Glomerular visceral epithelial cell (primary cell): ENCODE data around the gene RUNX2.
"Not testable (repeated sequence)": the region's sequence is repeated elsewhere in the genome, so short reads cannot be mapped to it uniquely, and the experiment has no call there.

Experiments used
- DNase-seq: peaks from one replicate; pipeline ENCODE4 v3.0.0-alpha.2; 2016; ENCODE audit errors: extremely low spot score

The RUNX2 gene

DNA sequence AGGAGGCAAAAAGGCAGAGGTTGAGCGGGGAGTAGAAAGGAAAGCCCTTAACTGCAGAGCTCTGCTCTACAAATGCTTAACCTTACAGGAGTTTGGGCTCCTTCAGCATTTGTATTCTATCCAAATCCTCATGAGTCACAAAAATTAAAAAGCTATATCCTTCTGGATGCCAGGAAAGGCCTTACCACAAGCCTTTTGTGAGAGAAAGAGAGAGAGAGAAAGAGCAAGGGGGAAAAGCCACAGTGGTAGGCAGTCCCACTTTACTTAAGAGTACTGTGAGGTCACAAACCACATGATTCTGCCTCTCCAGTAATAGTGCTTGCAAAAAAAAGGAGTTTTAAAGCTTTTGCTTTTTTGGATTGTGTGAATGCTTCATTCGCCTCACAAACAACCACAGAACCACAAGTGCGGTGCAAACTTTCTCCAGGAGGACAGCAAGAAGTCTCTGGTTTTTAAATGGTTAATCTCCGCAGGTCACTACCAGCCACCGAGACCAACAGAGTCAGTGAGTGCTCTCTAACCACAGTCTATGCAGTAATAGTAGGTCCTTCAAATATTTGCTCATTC is at the start of gene RUNX2:
Gene RUNX2 (plus strand): TSS at position 375 of the 567 bp plus-strand sequence. CDS start 397 bp downstream, outside the sequence.
- peak; percentile 81 for DNase-seq

DNA sequence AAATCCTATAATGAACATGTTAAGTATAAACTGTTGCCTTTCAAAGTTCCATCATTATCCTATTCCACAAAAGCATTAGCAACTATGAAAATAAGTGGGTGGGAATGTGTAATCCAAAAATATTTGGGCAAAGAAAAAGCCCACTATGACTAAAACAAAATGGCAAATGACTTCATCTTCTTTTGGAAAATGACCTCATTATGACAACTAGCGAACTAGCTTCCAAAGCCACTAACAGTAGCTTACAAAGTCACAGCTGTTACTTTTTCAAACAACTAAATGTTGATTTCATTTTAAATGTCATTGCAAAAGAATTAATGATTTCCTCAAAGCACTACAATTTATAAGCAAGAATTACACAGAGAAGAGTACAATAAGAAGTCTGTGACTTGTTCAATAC is 49.8 kb upstream of the RUNX2 start:
- DNase-seq = no peak

DNA sequence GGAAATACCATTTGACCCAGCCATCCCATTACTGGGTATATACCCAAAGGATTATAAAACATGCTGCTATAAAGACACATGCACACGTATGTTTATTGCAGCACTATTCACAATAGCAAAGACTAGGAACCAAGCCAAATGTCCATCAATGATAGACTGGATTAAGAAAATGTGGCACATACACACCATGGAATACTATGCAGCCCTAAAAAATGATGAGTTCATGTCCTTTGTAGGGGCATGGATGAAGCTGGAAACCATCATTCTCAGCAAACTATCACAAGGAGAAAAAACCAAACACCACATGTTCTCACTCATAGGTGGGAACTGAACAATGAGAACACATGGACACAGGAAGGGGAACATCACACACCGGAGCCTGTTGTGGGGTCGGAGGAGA is 41.4 kb upstream of the RUNX2 start:
- not testable (repeated sequence) for DNase-seq

DNA sequence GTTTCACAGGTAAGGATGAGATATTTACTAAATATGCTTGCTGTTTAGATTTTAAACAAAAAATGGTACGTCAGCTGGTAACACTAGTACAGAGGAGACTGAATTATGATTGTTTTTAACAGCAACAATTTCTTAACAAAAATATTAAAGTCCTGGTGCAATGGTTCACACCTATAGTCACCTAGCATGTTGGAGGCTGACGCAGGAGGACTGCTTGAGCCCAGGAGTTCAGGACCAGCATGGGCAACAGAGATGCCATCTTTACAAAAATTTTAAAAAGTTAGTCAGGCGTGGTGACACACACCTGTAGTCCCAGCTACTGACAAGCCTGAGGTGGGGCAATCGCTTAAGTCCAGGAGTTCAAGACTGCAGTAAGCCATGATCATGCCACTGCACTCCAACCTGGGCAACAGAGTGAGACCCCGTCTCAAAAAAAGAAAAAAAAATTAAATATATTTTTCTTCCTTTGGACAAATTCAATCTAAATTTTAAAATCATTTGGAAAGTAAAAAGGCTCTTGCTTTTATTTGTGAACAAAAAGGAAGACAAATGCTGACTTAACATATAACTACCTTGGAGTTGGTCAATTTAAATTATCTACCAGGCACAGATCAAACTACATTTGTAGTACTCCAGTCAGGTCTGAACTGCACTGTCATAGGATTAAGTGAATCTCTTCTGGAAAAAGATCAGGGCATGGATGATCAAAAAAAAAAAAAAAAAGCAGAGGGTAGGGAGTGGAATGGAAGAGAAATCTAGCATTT is 38.2 kb upstream of the RUNX2 start:
- no peak for DNase-seq

DNA sequence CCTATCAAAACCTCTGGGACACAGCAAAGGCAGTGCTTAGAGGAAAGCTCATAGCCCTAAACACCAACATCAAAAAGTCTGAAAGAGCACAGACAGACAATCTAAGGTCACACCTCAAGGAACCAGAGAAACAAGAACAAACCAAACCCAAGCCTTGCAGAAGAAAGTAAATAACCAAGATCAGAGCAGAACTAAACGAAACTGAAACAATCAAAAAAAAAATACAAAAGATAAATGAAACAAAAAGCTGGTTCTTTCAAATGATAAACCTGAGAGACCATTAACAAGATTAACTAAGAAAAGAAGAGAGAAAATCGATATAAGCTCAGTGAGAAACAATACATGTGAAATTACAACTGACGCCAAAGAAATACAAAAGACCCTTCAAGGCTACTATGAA is 34.8 kb upstream of the RUNX2 start:
- no peak for DNase-seq

DNA sequence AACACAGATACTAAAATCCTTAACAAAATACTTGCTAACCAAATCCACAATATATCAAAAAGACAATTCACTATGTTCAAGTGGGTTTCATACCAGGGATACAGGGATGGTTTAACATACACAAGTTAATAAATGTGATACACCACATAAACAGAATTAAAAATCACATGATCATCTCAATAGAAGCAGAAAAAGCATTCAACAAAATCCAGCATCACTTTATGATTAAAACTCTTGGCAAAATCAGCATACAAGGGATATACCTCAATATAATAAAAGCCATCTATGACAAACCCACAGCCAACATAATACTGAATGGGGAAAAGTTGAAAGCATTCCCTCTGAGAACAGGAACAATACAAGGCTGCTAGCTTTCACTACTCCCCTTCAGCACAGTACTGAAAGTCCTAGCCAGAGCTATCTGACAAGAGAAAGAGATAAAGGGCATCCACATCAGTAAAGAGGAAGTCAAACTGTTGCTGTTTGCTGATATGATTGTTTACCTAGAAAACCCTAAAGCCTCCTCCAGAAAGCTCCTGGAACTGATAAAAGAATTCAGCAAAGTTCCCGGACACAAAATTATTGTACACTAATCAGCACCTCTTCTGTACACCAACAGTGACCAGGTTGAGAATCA is 33.9 kb upstream of the RUNX2 start:
- not testable (repeated sequence) for DNase-seq

DNA sequence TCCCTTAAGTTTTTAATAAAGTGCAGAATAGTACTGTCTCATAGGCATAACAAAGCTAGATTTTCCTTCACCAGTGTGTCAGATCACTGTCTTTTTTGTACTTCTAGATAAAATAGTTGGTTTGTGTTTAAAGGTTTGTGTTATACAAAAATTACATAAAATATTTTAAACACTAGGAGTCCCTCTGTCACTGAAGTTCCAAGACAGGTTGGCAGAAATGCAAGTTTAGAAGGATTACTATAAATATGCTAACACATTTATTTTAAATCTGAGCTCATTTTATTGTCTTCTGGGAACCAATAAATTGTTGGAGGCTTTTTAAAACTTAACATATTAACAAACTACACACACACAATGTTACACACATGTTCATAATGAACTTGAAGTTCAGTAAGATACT is 30.8 kb upstream of the RUNX2 start:
- no peak for DNase-seq

DNA sequence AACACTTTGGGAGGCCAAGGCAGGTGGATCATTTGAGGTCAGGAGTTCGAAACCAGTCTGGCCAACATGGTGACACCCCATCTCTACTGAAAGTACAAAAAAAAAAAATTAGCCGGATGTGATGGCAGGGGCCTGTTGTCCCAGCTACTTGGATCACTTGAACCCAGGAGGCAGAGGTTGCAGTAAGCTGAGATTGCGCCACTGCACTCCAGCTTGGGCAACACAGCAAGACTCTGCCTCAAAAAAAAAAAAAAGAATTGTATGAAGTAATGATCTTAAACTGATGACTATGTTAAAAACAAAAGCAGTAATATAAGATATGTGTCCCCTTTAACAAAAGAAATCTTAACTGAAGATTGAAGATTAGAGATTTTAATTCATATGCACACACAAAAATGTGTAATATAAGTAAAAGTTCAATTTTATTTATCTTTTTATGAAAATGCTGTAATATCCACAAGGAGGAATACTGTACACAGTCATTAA is 29.0 kb upstream of the RUNX2 start:
- no peak for DNase-seq

DNA sequence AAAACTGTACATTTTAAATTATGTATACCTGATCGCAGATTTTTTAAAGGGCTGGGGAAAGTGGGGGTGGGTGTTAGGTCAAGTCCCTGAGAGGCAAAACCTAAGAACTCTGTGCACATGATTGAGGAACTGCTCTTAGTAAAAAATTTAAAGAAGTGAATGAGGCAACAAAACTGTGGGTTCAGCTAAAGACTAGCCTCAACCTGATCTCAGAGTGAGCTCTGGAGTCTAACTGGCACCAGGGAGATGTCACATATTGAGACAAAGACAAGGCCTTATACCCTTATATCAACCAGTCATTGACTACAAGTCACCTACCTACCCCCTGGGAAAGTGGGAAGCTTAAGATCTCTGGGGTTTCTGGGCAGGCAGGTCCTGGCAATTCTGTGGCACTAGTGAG is 27.4 kb upstream of the RUNX2 start:
- no peak for DNase-seq

DNA sequence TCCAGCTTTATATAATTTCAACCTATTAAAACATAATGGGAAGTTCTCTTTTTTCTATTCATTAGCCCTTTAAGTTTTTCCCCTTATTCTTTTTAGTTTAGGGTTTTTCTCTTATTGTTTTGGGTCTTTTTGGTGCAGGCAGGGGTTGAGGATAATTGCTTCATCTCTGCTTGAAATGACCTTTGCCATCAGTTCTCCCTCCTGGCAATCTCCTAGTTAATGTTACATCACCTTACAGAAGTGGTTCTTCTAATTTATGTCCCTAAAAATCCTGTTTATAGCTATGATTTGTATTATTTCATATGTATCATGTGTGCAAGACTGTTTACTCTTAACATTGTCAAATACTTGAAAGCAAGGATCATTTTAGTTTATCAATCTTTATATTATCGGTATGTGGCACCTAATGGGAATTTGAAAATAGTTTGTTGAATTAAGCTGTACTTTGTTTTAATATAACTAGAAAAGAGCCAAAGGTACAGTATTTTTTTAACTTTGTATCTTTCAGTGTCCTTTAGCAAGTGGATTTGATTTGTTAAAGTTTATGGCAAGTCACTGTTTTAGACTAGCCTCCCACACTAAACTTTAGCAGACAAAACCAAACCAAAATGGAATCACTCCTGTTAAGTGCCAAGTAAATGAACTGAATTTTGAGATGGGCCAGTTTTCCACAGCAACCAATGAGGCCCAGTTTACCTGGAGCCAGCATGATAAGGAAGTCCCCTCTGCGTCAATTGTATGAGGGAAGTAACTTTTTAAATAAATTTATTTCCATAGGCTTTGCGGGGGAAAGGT is 26.6 kb upstream of the RUNX2 start:
- DNase-seq = no peak

DNA sequence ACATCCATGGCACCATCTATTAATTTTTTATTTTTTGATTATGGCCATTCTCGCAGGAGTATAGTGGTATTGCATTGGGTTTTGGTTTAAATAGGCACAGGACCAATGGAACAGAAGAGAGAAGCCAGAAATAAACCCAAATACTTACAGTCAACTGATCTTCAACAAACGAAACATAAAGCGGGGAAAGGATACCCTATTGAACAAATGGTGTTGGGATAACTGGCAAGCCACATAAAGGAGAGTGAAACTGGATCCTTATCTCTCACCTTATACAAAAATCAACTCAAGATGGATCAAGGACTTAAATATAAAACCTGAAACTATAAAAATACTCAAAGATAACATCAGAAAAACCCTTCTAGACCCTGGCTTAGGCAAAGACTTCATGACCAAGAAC is 25.3 kb upstream of the RUNX2 start:
- no peak for DNase-seq

DNA sequence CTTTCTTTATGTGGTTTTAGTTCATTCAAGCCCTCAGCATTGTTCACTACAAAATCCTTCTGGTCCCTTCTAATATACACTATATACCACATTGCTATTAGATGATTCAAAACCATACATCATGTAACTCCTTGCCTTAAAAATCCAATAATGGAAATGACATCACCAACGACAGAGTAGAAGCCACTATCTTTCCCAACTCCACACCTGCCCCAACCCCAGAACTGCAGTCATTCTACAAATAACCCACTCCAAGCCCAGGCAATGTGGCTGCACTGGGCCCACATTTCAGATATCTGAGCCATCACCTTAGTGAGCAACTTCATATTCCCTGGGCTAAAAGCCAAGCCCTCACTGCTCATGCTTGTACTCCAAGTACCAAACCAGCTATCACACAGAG is 22.6 kb upstream of the RUNX2 start:
- DNase-seq = no peak

DNA sequence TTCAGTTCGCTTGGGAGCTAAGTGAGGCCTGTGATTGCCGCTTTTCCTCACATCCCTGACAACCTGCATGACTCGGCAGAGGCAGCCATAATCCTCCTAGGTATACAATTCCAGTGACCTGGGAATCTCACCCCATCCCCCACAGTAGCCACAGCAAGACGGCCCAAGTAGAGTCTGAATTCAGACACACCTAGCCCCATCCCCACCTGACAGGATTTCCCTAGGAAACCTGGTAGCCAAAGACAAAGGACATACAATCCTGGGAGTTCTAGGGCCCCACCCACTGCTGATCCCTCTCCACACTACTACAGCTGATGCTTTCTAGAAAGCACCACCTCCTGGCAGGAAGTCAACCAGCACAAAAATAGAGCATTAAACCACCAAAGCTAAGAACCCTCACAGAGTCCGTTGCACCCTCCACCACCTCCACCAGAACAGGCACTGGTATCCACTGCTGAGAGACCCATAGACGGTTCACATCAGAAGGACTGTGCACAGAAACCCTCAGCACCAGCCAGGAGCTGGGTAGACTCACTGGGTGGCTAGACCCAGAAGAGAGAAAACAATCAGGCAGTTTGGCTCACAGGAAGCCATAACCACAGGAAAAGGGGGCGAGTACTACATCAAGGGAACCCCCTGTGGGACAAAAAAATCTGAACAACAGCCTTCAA is 17.9 kb upstream of the RUNX2 start:
- DNase-seq = no peak

DNA sequence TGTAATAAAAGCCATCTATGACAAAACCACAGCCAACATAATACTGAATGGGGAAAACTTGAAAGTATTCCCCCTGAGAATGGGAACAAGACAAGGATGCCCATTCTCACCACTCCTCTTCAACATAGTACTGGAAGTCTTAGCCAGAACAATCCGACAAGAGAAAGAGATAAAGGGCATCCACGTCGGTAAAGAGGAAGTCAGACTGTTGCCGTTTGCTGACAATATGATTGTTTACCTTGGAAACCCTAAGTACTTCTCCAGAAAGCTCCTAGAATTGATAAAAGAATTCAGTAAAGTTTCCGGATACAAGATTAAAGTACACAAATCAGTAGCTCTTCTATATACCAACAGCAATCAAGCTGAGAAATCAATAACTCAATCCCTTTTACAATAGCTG is 14.0 kb upstream of the RUNX2 start:
- DNase-seq = no peak

DNA sequence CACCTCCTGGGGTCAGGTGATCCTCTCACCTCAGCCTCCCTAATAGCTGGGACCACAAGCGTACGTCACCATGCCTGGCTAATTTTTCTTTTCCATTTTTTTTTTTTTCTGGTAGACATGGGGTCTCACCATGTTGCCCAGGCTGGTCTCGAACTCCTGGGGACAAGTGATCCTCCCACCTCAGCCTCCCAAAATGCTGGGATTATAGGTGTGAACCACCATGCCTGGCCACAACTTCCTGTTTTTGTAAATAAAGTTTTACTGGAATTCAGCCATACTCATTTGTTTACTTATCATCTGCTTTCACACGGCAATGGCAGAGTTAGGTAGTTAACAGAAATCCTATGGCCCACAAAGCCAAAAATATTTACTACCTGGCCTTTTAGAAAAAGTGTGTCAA is 7.8 kb upstream of the RUNX2 start:
- no peak for DNase-seq

DNA sequence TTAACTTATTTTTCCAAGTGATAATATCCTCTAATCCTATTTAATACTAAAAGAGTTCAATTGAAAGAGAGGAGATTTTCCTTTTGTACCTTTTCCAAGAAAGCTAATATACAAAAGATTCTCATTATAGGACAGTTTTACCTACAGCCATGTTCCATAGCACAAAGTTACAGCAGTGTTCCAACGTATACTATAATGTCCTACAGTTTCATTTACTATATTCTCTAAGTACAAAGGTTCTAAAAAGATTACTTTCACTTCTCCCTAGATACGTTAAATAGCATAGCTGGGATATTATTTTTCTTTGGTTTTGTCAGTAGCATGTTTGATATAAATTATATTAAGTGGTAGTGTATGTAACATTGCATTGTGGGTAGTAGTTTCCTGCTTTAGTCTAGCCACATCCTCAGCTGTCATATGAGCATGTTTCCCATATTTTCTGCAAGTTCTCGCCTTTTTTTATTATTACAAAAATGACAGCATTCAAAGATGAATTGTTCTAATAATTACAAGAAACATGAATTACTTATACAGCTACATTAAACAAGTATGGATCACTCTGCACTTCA is 4.4 kb upstream of the RUNX2 start:
- DNase-seq = no peak

DNA sequence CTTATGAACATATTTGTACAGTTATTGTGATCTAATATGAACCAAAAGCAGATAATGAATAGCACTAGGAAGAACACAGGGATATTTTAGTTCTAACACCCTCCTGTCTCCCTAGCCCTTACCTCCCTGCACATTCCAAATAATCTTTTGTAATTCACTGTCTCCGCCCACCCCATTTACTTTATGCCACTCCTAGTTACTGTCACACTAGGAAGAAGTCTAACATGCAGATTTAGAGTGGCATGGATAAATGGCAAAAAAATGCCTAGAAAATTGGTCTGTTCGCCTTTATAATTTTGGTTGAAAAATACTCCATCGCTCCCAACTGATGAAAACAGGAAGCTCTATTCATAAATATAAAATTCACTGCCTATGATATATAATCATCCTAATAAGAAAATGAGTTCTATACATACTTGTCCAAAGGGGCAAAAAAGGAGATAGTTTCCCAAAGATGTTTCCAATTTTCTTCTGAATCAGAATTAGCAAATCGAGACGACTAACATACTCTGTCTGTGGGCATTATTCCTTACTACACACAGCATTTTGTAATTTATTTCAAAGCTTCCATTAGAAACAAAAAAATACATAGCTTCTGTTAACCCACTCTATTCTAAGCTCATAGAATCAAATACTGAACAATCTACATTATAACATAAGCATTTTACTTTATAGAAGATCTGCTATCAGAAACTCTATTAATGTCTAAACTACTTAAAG is 1.3 kb upstream of the RUNX2 start:
- no peak for DNase-seq

DNA sequence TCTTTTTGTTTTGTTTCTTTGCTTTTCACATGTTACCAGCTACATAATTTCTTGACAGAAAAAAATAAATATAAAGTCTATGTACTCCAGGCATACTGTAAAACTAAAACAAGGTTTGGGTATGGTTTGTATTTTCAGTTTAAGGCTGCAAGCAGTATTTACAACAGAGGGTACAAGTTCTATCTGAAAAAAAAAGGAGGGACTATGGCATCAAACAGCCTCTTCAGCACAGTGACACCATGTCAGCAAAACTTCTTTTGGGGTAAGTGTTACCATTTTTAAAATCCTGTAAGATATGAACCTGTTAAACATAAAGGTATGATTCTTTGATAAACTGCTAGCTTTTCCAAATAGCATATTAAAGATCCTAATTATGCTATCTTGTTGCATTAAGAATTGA is 393 bp downstream of the RUNX2 start:
- DNase-seq = no peak

DNA sequence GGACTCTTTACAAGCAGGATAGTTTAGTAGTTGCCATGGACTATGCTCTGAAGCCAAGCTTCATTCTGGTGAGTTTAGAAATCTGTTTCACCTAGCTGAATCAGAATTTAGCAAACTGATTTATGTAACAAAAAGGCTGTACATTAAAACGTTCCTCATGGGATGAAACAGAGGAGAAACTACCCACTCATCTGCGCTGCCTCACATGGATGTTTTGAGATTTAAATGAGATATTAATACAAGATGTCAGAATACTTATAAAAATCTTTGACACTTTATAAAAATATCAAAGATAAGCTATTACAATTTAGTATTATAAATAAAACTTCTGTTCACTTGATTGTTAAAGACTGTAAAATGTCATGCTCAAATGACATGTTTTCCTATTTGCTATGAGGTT is 16.8 kb downstream of the RUNX2 start:
- no peak for DNase-seq

DNA sequence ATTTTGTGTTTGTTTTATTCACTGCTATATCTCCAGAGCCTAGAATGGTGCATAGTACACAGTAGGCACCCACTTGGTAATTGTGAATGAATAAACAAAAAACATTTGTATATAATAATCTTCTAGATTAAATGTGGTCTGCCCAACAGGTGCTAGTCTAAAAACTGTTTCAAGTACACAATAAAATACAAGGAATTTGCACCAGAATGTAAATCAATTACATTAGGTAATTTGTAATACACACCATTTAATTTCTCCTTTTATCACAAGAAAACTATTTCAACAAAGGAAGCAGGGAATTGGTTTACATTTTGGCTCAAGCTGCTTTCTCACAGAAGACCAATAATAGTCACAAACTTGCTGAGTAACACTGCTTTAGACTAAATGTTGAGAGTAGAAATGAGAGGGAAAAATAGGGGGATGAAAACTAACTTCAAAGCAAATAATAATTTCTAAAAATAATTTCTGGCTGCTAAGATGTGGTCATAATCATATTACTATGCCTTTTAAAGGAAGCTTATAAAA is 22.1 kb downstream of the RUNX2 start:
- no peak for DNase-seq

DNA sequence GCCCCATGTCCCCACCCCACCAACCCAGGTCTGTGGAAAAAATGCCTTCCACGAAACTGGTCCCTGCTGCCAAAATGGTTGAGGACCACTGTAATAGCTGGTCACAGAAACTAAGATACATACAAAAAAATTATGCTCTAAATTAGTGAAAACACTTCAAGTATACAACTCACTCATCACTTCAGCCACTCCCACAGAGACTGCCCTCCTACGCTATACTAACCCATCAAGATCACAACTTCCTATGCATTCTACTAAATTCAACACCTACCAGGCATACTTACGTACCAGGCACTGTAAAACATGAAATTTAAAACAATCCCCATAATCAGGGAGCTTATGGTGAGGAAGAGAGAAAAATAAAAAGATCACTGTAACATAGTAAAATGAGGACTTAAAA is 22.9 kb downstream of the RUNX2 start:
- no peak for DNase-seq
